ENCODE results near the gene SHISAL1.

DNA sequence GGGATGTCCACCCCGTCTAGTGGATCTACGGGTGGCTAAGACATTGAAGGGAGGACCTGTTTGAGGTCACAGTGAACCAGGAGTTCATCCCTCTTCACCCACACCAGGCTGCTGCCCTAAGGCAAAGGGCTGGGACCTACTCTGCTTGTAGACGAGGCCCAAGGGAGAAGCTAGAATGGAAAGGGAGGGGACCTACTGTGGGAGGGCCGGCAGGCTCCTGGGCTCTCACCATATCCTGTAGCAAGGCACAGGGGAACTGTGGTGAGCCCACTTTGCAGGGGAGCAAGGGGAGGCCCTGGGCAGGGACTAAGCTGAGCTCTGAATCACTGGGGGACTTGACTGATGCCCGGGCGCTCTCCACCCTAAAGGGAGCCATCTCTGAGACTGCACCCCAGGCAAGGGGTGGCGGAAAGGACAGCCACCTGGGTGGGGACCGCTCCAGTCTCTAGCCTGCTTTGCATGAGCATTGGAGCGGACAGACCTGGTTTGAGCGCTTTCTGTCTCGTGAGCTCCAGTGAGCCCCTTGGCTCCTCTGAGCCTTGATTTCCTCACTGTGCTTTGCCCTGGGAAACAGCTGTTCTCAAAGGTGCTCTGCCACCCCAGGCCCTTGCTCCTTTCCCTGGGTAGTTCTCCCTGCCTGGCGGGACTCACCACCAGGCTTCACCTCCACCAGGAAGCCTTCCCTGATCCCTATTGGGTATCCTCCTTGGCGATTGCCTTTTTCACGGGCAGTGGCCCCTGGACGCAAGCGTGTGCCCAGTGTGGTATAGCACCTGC is 107.8 kb downstream of the SHISAL1 start:
- TF ChIP-seq, protein P1, sequence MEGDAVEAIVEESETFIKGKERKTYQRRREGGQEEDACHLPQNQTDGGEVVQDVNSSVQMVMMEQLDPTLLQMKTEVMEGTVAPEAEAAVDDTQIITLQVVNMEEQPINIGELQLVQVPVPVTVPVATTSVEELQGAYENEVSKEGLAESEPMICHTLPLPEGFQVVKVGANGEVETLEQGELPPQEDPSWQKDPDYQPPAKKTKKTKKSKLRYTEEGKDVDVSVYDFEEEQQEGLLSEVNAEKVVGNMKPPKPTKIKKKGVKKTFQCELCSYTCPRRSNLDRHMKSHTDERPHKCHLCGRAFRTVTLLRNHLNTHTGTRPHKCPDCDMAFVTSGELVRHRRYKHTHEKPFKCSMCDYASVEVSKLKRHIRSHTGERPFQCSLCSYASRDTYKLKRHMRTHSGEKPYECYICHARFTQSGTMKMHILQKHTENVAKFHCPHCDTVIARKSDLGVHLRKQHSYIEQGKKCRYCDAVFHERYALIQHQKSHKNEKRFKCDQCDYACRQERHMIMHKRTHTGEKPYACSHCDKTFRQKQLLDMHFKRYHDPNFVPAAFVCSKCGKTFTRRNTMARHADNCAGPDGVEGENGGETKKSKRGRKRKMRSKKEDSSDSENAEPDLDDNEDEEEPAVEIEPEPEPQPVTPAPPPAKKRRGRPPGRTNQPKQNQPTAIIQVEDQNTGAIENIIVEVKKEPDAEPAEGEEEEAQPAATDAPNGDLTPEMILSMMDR (IDR thresholded peaks at IDR 0.05), result no peak
- no peak for TF ChIP-seq ZFX (IDR thresholded peaks at IDR 0.05; ENCODE audit: borderline replicate concordance)

Measured in 22Rv1 (cell line).